Measurements from ENCODE around the gene SRPK2. TPM values are rescaled to one million over a fixed set of nuclear protein-coding genes. Genes with fewer than 3 reads are reported as not detected.

SRPK2 gene
- polyA plus RNA-seq, 1 of the 3 experiments (the other 2 are of a cell fraction): 15.4 TPM

- POLR2A ChIA-PET: no interaction called here
- Histone ChIP-seq H3K9ac (no peak overlapping the region), H3K4me2 (no peak overlapping the region), H3K36me3 (replicated peaks in 1 of 2; ENCODE audit: control insufficient read depth in 1 of 2, insufficient read depth in 2 of 2, low read length in 1 of 2) (peaks cover 75 to 91% of the 10 kb centered on the region in 2 experiments), H3F3A (replicated peaks; ENCODE audit: insufficient read depth) (peaks cover 33% of the 10 kb centered on the region), H4K20me1 (ENCODE audit: insufficient read depth) (no peaks in the 10 kb centered on the region), H3K27ac (ENCODE audit: low read depth in 2 of 2, low read length in 1 of 2) (no peak overlapping the region), H3K9me2 (no peaks in the 10 kb centered on the region), H3K4me1 (ENCODE audit: control insufficient read depth in 1 of 2, insufficient read depth in 2 of 2, low read depth in 1 of 2, low read length in 1 of 2) (no peaks in the 10 kb centered on the region; a peak in 1 of 4 replicates), H3K79me2 (ENCODE audit: insufficient read depth) (peaks cover 30% of the 10 kb centered on the region), H3K4me3 (ENCODE audit: low read depth in 2 of 2, low read length in 1 of 2) (no peak overlapping the region), H2AFZ (ENCODE audit: low read depth) (no peak overlapping the region), H3K9me3 (no peaks in the 10 kb centered on the region), H3K27me3 (ENCODE audit: insufficient read depth) (no peaks in the 10 kb centered on the region)
- no peak for TF ChIP-seq ELF1 (IDR thresholded peaks at IDR 0.05)
- TF ChIP-seq TCF12 (IDR thresholded peaks at IDR 0.05): no peak
- TF ChIP-seq RFX5 (IDR thresholded peaks at IDR 0.05; ENCODE audit: low read length): no peak
- DNase-seq: no peak
- CTCF ChIA-PET: interaction anchor here (0.5 to 1.3 kb wide), 2 partner anchors 66 to 78 kb away, joined by 3 to 4 read pairs; partner anchors contain the start of gene KMT2E
- WGBS (ENCODE audit: low lambda C conversion rate): 96% methylated on average over 6 of the region's 6 CpGs
These were observed 309.4 kb downstream of the SRPK2 start for GRCh38 chr7:105079348-105079747.

GRCh38 chr7:105073143-105073542, 315.6 kb downstream of the SRPK2 start:
- Histone ChIP-seq H3K9me3 (no peaks in the 10 kb centered on the region), H3K27me3 (ENCODE audit: insufficient read depth) (no peaks in the 10 kb centered on the region), H3K4me2 (no peak overlapping the region), H3F3A (replicated peaks; ENCODE audit: insufficient read depth) (peaks cover 41% of the 10 kb centered on the region), H3K4me1 (ENCODE audit: control insufficient read depth in 1 of 2, insufficient read depth in 2 of 2, low read depth in 1 of 2, low read length in 1 of 2) (no peaks in the 10 kb centered on the region), H3K4me3 (ENCODE audit: low read depth in 2 of 2, low read length in 1 of 2) (no peak overlapping the region), H3K9ac (no peak overlapping the region), H3K9me2 (no peaks in the 10 kb centered on the region), H3K36me3 (replicated peaks in 1 of 2; ENCODE audit: control insufficient read depth in 1 of 2, insufficient read depth in 2 of 2, low read length in 1 of 2) (peaks cover 67 to 93% of the 10 kb centered on the region in 2 experiments), H3K27ac (ENCODE audit: low read depth in 2 of 2, low read length in 1 of 2) (no peak overlapping the region), H3K79me2 (ENCODE audit: insufficient read depth) (peaks cover 68% of the 10 kb centered on the region), H4K20me1 (ENCODE audit: insufficient read depth) (0 out of 2 replicates have a peak, but pooled peaks cover 4% of the 10 kb centered on the region), H2AFZ (ENCODE audit: low read depth) (no peak overlapping the region)
- ChIA-PET POLR2A (no interaction called here), CTCF (interaction anchor here (1.3 kb wide), 1 partner anchor 16 kb away, joined by 3 read pairs; no protein-coding TSS in a partner anchor)
- TF ChIP-seq FOXJ3 (CRISPR knock-in tag; IDR thresholded peaks at IDR 0.05) (no peak), PBX3 (IDR thresholded peaks at IDR 0.05) (no peak), USF2 (IDR thresholded peaks at IDR 0.05; ENCODE audit: borderline replicate concordance, low read depth, low read length) (no peak), EZH2phosphoT487 (IDR thresholded peaks at IDR 0.05; ENCODE audit: borderline replicate concordance, low read depth) (no peak), ZBTB33 (IDR thresholded peaks at IDR 0.05; ENCODE audit: borderline replicate concordance, low read depth) (no peak), RXRA (IDR thresholded peaks at IDR 0.05; ENCODE audit: borderline replicate concordance, low read depth) (no peak), IRF3 (IDR thresholded peaks at IDR 0.05; ENCODE audit: low read depth, low read length) (no peak), JUND (IDR thresholded peaks at IDR 0.05) (no peak), MEF2A (IDR thresholded peaks at IDR 0.05; ENCODE audit: borderline replicate concordance, low read depth) (no peak), RAD21 (IDR thresholded peaks at IDR 0.05; ENCODE audit: low read length) (no peak), MAX (IDR thresholded peaks at IDR 0.05; ENCODE audit: low read depth) (no peak), FOSL2 (IDR thresholded peaks at IDR 0.05; ENCODE audit: borderline replicate concordance, low read depth) (no peak), SIN3A (IDR thresholded peaks at IDR 0.05; ENCODE audit: borderline replicate concordance, low read depth, low read length) (no peak), GATA2 (CRISPR knock-in tag; IDR thresholded peaks at IDR 0.05) (no peak), YY1 (IDR thresholded peaks at IDR 0.05; ENCODE audit: low read depth) (no peak), CHD2 (IDR thresholded peaks at IDR 0.05; ENCODE audit: low read length, partially characterized antibody) (no peak), USF1 (IDR thresholded peaks at IDR 0.05; ENCODE audit: borderline replicate concordance, low read depth) (no peak)
- WGBS (ENCODE audit: low lambda C conversion rate): 94% methylated on average over 1 of the region's 1 CpG
- no peak for DNase-seq

All from SK-N-SH (cell line).